ENCODE results near the gene DMAC2L. TPM values are rescaled to one million over a fixed set of nuclear protein-coding genes. Genes with fewer than 3 reads are reported as not detected.
A peak's percentile ranks its signal among the peaks of the same experiment; 100 is the strongest.

Gene DMAC2L
- total RNA-seq, 4 donors from 2014 or later = 13.4 to 21.7 (median 16.6) TPM

DNA sequence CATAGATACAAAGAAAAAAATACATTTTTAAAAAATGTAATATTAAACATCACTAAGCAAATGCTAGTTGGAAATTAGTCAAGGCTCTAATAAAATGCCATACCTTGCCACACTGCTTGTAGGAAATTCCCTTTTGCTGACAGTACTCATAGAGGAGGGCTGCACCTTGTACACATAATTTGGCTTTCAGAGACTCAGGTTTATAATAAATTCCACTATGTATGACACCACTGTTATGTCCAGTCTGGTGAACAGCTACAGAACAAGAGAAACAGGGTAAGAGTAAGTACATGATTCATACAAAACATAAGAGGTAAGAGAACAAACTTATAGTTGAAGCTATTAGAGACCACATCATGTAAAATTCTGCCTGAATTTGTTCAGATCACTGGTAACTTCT is 10.2 kb upstream of the DMAC2L start:
- Histone ChIP-seq H3K36me3 (peaks cover 0 to 22% (median 0%) of the 10 kb centered on the region in 3 donors), H3K4me1 (peaks cover 0 to 10% (median 0%) of the 10 kb centered on the region in 3 donors), H3K9me3 (no peaks in the 10 kb centered on the region), H3K27me3 (no peaks in the 10 kb centered on the region), H3K27ac (no peak overlapping the region), H3K4me3 (no peak overlapping the region)
- no peak for DNase-seq
- no peak for TF ChIP-seq POLR2A (IDR thresholded peaks at IDR 0.05)
- TF ChIP-seq, protein P1, sequence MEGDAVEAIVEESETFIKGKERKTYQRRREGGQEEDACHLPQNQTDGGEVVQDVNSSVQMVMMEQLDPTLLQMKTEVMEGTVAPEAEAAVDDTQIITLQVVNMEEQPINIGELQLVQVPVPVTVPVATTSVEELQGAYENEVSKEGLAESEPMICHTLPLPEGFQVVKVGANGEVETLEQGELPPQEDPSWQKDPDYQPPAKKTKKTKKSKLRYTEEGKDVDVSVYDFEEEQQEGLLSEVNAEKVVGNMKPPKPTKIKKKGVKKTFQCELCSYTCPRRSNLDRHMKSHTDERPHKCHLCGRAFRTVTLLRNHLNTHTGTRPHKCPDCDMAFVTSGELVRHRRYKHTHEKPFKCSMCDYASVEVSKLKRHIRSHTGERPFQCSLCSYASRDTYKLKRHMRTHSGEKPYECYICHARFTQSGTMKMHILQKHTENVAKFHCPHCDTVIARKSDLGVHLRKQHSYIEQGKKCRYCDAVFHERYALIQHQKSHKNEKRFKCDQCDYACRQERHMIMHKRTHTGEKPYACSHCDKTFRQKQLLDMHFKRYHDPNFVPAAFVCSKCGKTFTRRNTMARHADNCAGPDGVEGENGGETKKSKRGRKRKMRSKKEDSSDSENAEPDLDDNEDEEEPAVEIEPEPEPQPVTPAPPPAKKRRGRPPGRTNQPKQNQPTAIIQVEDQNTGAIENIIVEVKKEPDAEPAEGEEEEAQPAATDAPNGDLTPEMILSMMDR (IDR thresholded peaks at IDR 0.05) = no peak
- intact Hi-C loops (cut with DNase I) = no loop called here

DNA sequence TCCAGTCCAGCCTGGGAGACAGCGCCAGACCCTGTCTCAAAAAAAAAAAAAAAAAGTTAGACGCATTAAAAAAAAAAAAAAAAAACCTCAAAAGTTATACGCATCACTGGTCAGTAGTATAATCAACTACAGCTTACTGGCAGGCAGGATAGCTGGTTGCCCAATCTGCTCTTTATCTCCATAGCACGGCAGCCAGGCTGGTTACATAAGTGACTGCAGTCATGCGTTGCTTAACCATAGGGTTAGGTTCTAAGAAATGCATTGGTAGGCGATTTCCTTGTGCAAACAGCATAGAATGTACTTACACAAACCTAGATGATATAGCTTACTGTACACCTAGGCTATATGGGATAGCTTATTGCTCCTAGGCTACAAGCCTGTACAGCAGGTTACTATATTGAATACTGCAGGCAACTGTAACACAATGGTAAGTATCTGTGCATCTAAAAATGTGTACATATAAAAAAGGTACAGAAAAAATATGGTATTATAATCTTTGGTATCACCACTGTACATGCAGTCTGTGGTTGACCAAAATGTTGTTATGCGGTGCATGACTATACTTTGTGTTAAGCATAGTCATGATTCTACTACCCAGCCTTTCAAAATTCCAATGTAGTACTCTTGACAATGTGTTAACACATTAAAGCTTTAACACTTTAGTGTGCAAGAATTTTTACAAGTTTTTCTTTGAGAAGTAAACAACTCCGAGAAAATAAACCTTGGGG is 8.2 kb upstream of the DMAC2L start:
- peaks cover 0 to 19% (median 0%) of the 10 kb centered on the region in 3 donors for H3K36me3 ChIP-seq
- peak overlapping the region in 1 of 4 donors; percentile 42 for H3K27ac ChIP-seq
- H3K4me3 ChIP-seq = no peak overlapping the region
- no peaks in the 10 kb centered on the region for H3K27me3 ChIP-seq
- DNase-seq = no peak
- WGBS, 2 donors = 57 to 77% methylated on average over 7 to 8 of the region's 8 CpGs
- peaks cover 0 to 10% (median 0%) of the 10 kb centered on the region in 3 donors for H3K4me1 ChIP-seq
- H3K9me3 ChIP-seq = no peaks in the 10 kb centered on the region
- TF ChIP-seq, protein P1 (IDR thresholded peaks at IDR 0.05) = no peak
- TF ChIP-seq POLR2A (IDR thresholded peaks at IDR 0.05) = no peak
- intact Hi-C loops (cut with DNase I) = no loop called here

DNA sequence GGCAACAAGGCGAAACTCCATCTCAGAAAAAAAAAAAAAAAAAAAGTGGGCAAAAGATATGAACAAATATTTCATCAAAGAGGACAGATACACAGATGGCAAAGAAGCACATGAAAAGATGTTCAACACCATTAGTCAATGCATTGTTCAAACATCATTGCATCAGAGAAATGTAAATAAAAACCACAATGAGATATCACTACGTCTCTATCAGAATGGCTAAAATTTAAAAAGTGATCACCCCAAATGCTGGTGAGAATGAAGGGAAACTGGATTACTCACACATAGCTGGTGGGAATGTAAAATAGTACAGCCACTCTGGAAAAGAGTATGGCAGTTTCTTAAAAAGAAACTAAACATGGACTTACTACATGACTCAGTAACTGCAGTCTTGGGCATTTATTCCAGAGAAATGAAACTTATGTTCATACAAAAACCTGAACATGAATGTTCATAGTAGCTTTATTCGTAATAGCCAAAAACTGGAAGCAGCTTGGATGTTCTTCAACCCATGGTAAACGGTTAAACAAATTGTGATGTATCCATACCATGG is 3.7 kb upstream of the DMAC2L start:
- intact Hi-C loops (cut with DNase I) = no loop called here
- Histone ChIP-seq H3K27ac (no peak overlapping the region), H3K27me3 (no peaks in the 10 kb centered on the region), H3K4me1 (peaks cover 12 to 31% (median 13%) of the 10 kb centered on the region in 3 donors), H3K9me3 (no peaks in the 10 kb centered on the region), H3K4me3 (no peak overlapping the region), H3K36me3 (no peaks in the 10 kb centered on the region)
- 78 to 80% methylated on average over 4 of the region's 4 CpGs for WGBS, 2 donors
- DNase-seq = no peak
- TF ChIP-seq POLR2A (IDR thresholded peaks at IDR 0.05) = no peak

- DNase-seq = no peak
- Histone ChIP-seq H3K36me3 (peaks cover 0 to 12% (median 0%) of the 10 kb centered on the region in 3 donors), H3K9me3 (no peaks in the 10 kb centered on the region), H3K4me3 (no peak overlapping the region), H3K27ac (no peak overlapping the region), H3K27me3 (no peaks in the 10 kb centered on the region), H3K4me1 (peaks cover 13 to 25% (median 14%) of the 10 kb centered on the region in 3 donors)
- intact Hi-C loops (cut with DNase I) = no loop called here
- WGBS, 2 donors = 89 to 94% methylated on average over 4 of the region's 4 CpGs
- no peak for TF ChIP-seq POLR2A (IDR thresholded peaks at IDR 0.05)
- TF ChIP-seq, protein P1 (IDR thresholded peaks at IDR 0.05) = no peak
Measured at GRCh38 chr14:50310445-50310844, 1.7 kb upstream of the DMAC2L start.

GRCh38 chr14:50311337-50311971 is 670 bp upstream of the DMAC2L start:
- intact Hi-C loops (cut with DNase I) = no loop called here
- 0% methylated on average over 11 to 12 of the region's 18 CpGs for WGBS, 2 donors
- H3K4me1 ChIP-seq = peaks cover 13 to 25% (median 14%) of the 10 kb centered on the region in 3 donors

More at GRCh38 chr14:50311337-50311971, 670 bp upstream of the DMAC2L start:
- TF ChIP-seq POLR2A (IDR thresholded peaks at IDR 0.05) = no peak
- TF ChIP-seq, protein P1 (IDR thresholded peaks at IDR 0.05) = peak in 2 of 6 experiments; percentile 33 to 54
- H3K4me3 ChIP-seq = peak overlapping the region; percentile 56 to 90 (median 80)
- DNase-seq = no peak
- H3K9me3 ChIP-seq = no peaks in the 10 kb centered on the region
- H3K27ac ChIP-seq = peak overlapping the region; percentile 92 to 98 (median 96)
- H3K27me3 ChIP-seq = no peaks in the 10 kb centered on the region
- H3K36me3 ChIP-seq = peaks cover 0 to 12% (median 0%) of the 10 kb centered on the region in 3 donors
